Fibroblast of the conjunctiva (primary cell): ENCODE measurements around the gene RHEX.
"Not testable (repeated sequence)": the region's sequence is repeated elsewhere in the genome, so short reads cannot be mapped to it uniquely, and the experiment has no call there.

Source experiments
- DNase-seq: peaks from one replicate; pipeline ENCODE4 v3.0.0-alpha.2; 2010; ENCODE audit warnings: low read depth

Gene RHEX

GRCh38 chr1:206059355-206059915 is 6.5 kb downstream of the RHEX start:
- no peak for DNase-seq

GRCh38 chr1:206060844-206061243 is 7.9 kb downstream of the RHEX start:
- no peak for DNase-seq

GRCh38 chr1:206062464-206062863 is 9.5 kb downstream of the RHEX start:
- DNase-seq = no peak

GRCh38 chr1:206064001-206064400 is 11.0 kb downstream of the RHEX start:
- not testable (repeated sequence) for DNase-seq

GRCh38 chr1:206064501-206064900 is 11.5 kb downstream of the RHEX start:
- not testable (repeated sequence) for DNase-seq

- DNase-seq = no peak
Observed at GRCh38 chr1:206065547-206066145, 12.7 kb downstream of the RHEX start.

GRCh38 chr1:206066479-206067171 is 13.7 kb downstream of the RHEX start:
- DNase-seq = no peak

GRCh38 chr1:206067486-206068227 is 14.7 kb downstream of the RHEX start:
- no peak for DNase-seq

- no peak for DNase-seq
Observed at GRCh38 chr1:206068314-206068713, 15.3 kb downstream of the RHEX start.

GRCh38 chr1:206070627-206071304 is 17.8 kb downstream of the RHEX start:
- DNase-seq = no peak

- no peak for DNase-seq
Observed at GRCh38 chr1:206074839-206075238, 21.9 kb downstream of the RHEX start.

GRCh38 chr1:206075786-206076755 is 23.1 kb downstream of the RHEX start:
- DNase-seq = peak; percentile 8

GRCh38 chr1:206079135-206079534 is 26.2 kb downstream of the RHEX start:
- DNase-seq = no peak

GRCh38 chr1:206080026-206080820 is 27.2 kb downstream of the RHEX start:
- no peak for DNase-seq

- DNase-seq = no peak
Observed at GRCh38 chr1:206081856-206082255, 28.9 kb downstream of the RHEX start.

- no peak for DNase-seq
Observed at GRCh38 chr1:206082831-206083695, 30.1 kb downstream of the RHEX start.

- no peak for DNase-seq
Observed at GRCh38 chr1:206083750-206084149, 30.8 kb downstream of the RHEX start.

GRCh38 chr1:206087091-206087490 is 34.1 kb downstream of the RHEX start:
- DNase-seq = no peak

- DNase-seq = no peak
Observed at GRCh38 chr1:206089341-206089740, 36.4 kb downstream of the RHEX start.
